Superior temporal gyrus (tissue), 1 donor: ENCODE results near the gene LEMD3.

Experiments
- DNase-seq: peaks from one replicate; pipeline ENCODE4 v3.0.0-alpha.2; 2016; ENCODE audit errors: extremely low spot score

Gene LEMD3

GRCh38 chr12:65170209-65170881 is 962 bp downstream of the LEMD3 start:
- peak; percentile 32 for DNase-seq

- no peak for DNase-seq
These were observed 1.7 kb downstream of the LEMD3 start for GRCh38 chr12:65171073-65171472.

- DNase-seq: no peak
These were observed 2.5 kb downstream of the LEMD3 start for GRCh38 chr12:65171870-65172269.

- no peak for DNase-seq
These were observed 6.0 kb downstream of the LEMD3 start for GRCh38 chr12:65175385-65175784.

DNA sequence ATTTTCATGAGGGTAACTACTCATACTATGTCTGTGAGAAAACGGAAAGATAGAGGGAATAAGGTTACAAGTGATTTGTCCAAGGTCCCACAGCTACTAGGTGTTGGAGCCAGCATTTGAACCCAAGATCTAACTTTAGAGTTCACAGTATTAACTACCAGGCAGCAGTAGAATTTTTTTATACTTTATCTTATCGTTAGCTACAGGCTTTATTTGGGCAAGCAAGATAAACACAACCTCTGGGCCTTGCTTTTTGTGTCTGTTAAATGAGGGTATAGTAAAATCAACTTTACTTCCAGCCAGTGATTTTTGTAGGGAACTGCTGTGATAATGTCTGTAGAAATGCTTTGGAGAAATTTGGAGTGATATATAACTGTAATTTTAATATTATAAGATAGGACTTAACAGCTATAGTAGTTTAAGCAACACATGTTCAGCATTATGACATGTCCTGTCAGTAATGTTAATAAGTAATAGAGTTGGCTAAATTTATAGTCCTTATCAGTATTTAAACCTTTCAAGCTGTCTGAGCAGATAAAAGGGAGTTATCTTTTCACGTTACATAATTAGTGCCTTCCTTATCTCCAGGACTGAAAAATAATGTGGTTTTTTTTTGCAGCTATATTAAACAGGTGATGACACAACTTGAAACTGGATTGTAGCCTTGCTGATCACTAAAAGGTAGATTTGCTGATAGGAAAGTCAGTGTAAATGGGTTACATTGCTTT is 12.8 kb downstream of the LEMD3 start:
- DNase-seq: no peak

DNA sequence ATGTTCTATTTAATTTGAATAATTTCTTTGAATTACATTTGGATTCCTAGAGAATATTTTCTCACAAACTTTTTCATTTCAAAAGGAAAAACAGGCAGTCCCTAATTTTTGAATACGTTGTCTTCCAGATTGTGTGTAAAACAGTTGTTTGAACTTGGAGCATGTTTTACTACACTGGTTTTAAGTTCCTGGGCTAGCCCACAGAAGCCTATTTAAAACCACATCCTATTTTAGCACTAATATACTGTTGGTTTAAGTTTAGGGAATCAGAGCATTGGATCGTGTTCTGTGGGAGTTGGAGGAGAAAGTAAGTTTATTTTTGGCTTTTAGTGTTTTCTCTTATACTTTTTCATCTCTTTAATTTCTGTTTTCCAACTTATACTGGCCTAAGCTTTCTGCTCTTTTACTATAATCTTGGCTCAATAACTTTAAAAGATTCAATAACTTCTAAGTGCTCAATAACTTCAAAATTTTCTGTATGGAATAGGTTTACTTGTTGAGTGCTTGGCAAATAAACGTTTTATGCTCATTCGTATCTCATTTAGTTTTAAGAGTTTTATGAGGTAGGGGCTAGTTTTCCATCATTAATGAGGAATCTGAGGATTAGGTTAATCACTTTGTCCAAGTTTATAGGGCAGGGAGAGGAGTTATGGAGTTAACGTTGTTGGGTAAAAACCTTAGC is 14.9 kb downstream of the LEMD3 start:
- no peak for DNase-seq

GRCh38 chr12:65184858-65185229 is 15.5 kb downstream of the LEMD3 start:
- DNase-seq: no peak

DNA sequence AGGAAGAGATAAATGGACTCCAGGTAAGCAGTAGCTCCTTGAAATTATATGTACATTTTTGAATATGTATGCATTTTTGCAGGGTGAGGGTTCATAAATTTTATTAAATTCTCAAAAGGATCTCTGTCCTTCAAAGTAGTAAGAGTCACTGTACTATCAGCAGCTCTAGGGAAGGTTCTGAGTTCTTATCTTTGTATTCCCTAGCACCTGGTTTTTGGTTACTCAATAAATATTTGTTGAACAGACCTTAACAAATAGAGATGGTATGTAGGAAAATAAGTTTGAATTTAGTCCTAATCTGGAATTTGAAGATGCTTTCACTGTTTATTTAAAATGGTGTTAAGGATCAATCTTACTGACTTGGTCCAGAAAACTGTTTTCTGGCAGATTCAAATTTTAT is 18.3 kb downstream of the LEMD3 start:
- DNase-seq: no peak

GRCh38 chr12:65188179-65188701 is 18.9 kb downstream of the LEMD3 start:
- no peak for DNase-seq

- DNase-seq: no peak
These were observed 19.8 kb downstream of the LEMD3 start for GRCh38 chr12:65189028-65189718.

DNA sequence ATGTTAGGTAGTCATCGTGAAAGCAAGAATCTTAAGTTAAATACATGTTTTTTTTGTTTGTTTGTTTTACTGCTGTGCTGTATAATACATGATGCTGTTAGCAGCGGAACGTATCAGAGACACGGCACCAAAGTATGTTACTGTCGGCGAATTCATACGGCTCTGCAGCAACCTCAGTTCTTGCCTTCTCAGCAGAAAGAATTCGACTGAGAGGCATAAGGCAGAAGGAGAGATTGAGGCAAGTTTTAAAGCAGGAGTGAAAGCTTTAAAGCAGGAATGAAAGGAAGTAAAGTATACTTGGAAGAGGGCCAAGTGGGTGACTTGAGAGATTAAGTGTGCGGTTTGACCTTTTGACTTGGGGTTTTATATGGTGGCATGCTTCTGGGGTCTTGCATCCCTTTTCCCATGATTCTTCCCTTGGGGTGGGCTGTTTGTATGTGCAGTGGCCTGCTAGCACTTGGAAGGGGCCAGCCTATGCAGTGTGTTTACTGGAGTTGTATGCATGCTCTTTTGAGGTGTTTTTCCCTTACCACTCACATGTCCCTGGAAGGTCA is 23.7 kb downstream of the LEMD3 start:
- DNase-seq: no peak

DNA sequence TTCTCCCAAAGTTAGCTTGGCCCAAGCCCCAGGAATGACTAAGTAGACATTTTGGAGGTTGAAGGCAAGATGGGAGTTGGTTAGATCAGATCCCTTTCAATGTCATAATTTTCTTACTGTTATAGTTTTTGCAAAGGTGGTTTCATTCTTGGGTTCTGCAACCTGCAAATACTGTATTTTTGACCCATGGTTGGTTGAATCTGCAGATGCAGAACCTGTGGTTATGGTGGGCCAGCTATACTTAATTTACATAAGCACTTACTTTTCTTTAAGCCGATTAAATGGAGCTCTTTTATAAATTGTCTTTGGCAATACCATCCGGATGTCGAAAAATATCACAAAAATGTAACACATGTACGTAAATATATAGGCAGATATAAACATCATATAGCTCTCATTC is 25.6 kb downstream of the LEMD3 start:
- DNase-seq: no peak

GRCh38 chr12:65195387-65196055 is 26.1 kb downstream of the LEMD3 start:
- no peak for DNase-seq

DNA sequence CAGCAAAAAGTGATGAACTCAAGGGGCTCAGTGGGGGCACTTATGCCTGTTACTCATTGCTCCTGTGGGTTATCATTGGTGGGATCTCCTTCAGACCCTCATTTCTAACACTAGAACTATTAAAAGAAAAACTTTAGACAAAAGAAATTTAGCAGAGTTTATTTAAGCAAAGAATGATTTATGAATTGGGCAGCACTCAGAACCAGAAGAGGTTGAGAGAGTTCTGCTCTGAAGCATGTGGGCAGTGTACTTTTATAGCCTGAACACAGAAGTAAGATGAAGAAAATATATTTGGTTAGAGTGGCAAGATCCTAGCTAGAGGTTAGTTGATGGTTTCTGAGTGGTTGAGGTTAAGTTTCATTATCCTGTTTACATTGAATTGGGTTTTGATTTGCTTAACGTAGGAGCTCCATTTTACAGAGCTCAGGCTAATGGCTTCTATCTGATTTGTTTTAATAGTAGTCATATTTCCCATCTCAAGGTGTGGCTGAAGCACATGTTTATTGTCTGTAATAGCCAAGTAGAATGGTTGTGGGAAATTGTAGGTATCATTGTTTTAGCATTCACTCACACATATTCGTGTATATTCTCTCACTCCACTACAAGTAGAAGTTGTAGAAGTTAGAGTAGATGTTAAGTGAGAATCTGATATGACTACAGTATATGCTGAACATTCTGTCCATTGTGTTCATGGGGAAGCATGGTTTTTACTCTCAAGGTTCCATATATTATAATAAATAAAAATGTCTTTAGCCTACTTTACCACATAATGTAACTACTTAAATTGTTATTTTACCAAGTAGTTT is 27.6 kb downstream of the LEMD3 start:
- no peak for DNase-seq

DNA sequence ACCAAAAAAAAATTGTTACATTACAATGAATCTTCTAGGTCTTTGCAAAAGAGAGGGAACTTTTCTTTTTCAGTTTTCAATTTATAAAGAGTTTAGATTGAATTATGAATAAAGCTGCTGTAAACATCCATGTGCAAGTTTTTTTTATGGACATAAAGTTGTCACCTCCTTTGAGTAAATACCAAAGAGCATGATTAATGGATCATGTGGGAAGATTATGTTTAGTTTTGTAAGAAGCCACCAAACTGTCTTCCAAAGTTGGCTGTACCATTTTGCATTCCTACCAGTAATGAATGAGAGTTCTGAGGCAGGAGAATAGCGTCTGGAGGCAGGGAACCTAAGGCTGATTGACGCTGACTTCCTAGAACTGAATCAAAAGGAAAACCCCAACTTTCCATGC is 30.2 kb downstream of the LEMD3 start:
- DNase-seq: no peak

- DNase-seq: no peak
These were observed 30.8 kb downstream of the LEMD3 start for GRCh38 chr12:65200007-65200665.

DNA sequence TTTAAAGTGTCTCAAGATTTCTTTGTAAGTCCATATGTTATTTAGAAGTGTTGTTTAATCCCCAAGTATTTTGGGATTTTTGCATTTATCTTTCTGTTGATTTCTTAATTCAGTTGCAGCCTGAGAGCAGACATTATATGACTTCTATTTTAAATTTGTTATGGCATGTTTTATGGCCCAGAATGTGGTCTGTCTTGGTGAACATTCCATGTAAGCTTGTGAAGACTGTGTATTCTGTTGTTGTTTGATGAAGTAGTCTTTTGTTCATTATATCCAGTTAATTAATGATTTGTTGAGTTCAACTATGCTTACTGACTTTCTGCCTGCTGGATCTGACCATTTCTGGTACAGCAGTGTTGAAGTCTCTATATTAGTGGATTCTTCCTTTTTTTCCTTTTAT is 34.0 kb downstream of the LEMD3 start:
- no peak for DNase-seq

DNA sequence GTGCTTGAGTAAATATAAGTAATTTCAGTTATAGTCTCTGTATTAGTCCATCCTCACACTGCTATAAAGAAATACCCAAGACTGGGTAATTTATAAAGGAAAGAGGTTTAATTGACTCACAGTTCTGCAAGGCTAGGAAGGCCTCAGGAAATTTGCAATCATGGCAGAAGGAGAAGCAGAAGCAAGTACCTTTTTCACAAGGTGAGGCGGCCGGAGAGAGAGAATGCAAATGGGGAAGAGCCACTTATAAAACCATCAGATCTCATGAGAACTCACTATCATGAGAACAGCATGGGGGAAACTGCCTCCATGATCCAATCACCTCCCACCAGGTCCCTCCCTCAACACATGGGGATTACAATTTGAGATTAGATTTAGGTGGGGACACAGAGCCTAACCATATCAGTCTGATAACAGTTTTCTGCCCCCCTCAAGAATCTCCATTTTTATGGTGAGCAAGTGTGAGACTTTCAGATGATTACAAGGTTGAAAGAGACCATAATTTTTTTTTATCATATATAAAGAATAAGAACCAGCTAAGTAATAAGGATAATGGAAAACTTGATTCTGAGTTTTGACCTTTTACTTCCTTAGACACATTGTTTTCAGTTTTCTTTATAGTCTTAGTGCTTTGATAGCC is 35.6 kb downstream of the LEMD3 start:
- no peak for DNase-seq

- DNase-seq: no peak
These were observed 36.5 kb downstream of the LEMD3 start for GRCh38 chr12:65205886-65206285.
